ENCODE data around the gene HOOK2. TPM values are rescaled to one million over a fixed set of nuclear protein-coding genes. Genes with fewer than 3 reads are reported as not detected.
"Not testable (repeated sequence)": the region's sequence is repeated elsewhere in the genome, so short reads cannot be mapped to it uniquely, and the experiment has no call there.

The HOOK2 gene
- total and polyA plus RNA-seq, 2 of the 4 experiments (the other 2 are of a cell fraction), result 7.5 to 21.6 TPM

- CTCF ChIA-PET, result interaction anchor here (1.4 kb wide), 1 partner anchor 26 kb away, joined by 3 read pairs; no protein-coding TSS in a partner anchor
- Histone ChIP-seq H3K9me1 (ENCODE audit: insufficient read depth, low read length) (no peaks in the 10 kb centered on the region), H3K27me3 (ENCODE audit: control insufficient read depth, insufficient read depth, low read length) (no peaks in the 10 kb centered on the region), H3K36me3 (ENCODE audit: control insufficient read depth, insufficient read depth, low read length) (no peaks in the 10 kb centered on the region), H3K4me2 (ENCODE audit: low read depth, low read length) (no peak overlapping the region), H2BK20ac (ENCODE audit: low read depth, low read length) (no peak overlapping the region), H3K23ac (ENCODE audit: low read depth, low read length) (no peak overlapping the region), H3K9ac (ENCODE audit: low read depth, low read length) (no peak overlapping the region), H2BK5ac (ENCODE audit: low read depth, low read length, poor library complexity, severe bottlenecking) (no peak overlapping the region), H3K4me3 (ENCODE audit: insufficient read depth, low read depth, low read length) (no peak overlapping the region), H2BK120ac (ENCODE audit: low read depth, low read length) (no peak overlapping the region), H3K18ac (ENCODE audit: low read depth, low read length) (no peak overlapping the region), H4K8ac (ENCODE audit: low read depth in 2 of 2, low read length in 2 of 2) (no peak overlapping the region), H2AK5ac (ENCODE audit: low read depth, low read length) (no peak overlapping the region), H3K79me1 (ENCODE audit: low read depth in 1 of 2, low read length in 2 of 2) (no peaks in the 10 kb centered on the region), H3K14ac (replicated peaks; ENCODE audit: low read depth, low read length) (no peak overlapping the region), H3K9me3 (ENCODE audit: control insufficient read depth, insufficient read depth, low read length) (no peaks in the 10 kb centered on the region), H2AK9ac (replicated peaks; ENCODE audit: low read depth, low read length, poor library complexity) (no peak overlapping the region), H2BK15ac (ENCODE audit: low read depth, low read length) (no peak overlapping the region), H3K4me1 (ENCODE audit: control insufficient read depth, insufficient read depth, low read length) (no peaks in the 10 kb centered on the region), H4K20me1 (ENCODE audit: insufficient read depth, low read length) (no peaks in the 10 kb centered on the region), H2AFZ (replicated peaks; ENCODE audit: low read length, poor library complexity) (no peak overlapping the region), H3K56ac (ENCODE audit: extremely low read depth, insufficient read depth, low read length) (no peak overlapping the region), H3K27ac (ENCODE audit: insufficient read depth, low read length) (no peak overlapping the region), H4K91ac (ENCODE audit: insufficient read depth, low read depth, low read length) (no peak overlapping the region), H3K4ac (ENCODE audit: low read depth, low read length) (no peak overlapping the region), H4K5ac (ENCODE audit: low read depth, low read length) (no peak overlapping the region)
- intact Hi-C loops (cut with micrococcal nuclease), result no loop called here
- DNase-seq, result no peak
- dilution Hi-C loops (cut with HindIII; ENCODE audit: low sequenced_read_pairs, unreplicated experiment), result no loop called here
- ATAC-seq (ENCODE audit: low read depth), result no peak
- in situ Hi-C loops (cut with MboI; ENCODE audit: low sequenced_read_pairs), result no loop called here
- no TSS peak for BruUV-seq (replicated peaks)
- 50% methylated on average over 1 of the region's 2 CpGs; no CpG with 5 or more reads in 1 of the 2 experiments for WGBS, 2 experiments (ENCODE audit: extremely low coverage in 2 of 2, insufficient read length in 1 of 2)
- POLR2A ChIA-PET (ENCODE audit: unreplicated experiment), result no interaction called here
- TF ChIP-seq POLR2A (IDR thresholded peaks at IDR 0.05; ENCODE audit: low read depth, low read length) (no peak), BHLHE40 (IDR thresholded peaks at IDR 0.05; ENCODE audit: low read depth, low read length) (no peak), CEBPB (IDR thresholded peaks at IDR 0.05; ENCODE audit: low read depth, low read length) (no peak), MAFK (IDR thresholded peaks at IDR 0.05; ENCODE audit: low read depth, low read length) (no peak), FOS (IDR thresholded peaks at IDR 0.05; ENCODE audit: low read depth, low read length) (no peak)
These were observed 46.4 kb upstream of the HOOK2 start for GRCh38 chr19:12821761-12822160.

GRCh38 chr19:12817810-12818209 is 42.5 kb upstream of the HOOK2 start:
- H2AFZ ChIP-seq (replicated peaks; ENCODE audit: low read length, poor library complexity); H3K56ac ChIP-seq (ENCODE audit: extremely low read depth, insufficient read depth, low read length); H2AK5ac ChIP-seq (ENCODE audit: low read depth, low read length); H4K5ac ChIP-seq (ENCODE audit: low read depth, low read length); H3K4me3 ChIP-seq (ENCODE audit: insufficient read depth, low read depth, low read length); intact Hi-C loops (cut with micrococcal nuclease); ATAC-seq (ENCODE audit: low read depth); H2BK120ac ChIP-seq (ENCODE audit: low read depth, low read length); in situ Hi-C loops (cut with MboI; ENCODE audit: low sequenced_read_pairs); H3K9ac ChIP-seq (ENCODE audit: low read depth, low read length); H3K27me3 ChIP-seq (ENCODE audit: control insufficient read depth, insufficient read depth, low read length); H2BK20ac ChIP-seq (ENCODE audit: low read depth, low read length); H2BK15ac ChIP-seq (ENCODE audit: low read depth, low read length); H3K79me1 ChIP-seq (ENCODE audit: low read depth in 1 of 2, low read length in 2 of 2); H3K23ac ChIP-seq (ENCODE audit: low read depth, low read length); H3K9me1 ChIP-seq (ENCODE audit: insufficient read depth, low read length); H3K4ac ChIP-seq (ENCODE audit: low read depth, low read length); H4K91ac ChIP-seq (ENCODE audit: insufficient read depth, low read depth, low read length); H4K8ac ChIP-seq (ENCODE audit: low read depth in 2 of 2, low read length in 2 of 2); DNase-seq; H3K18ac ChIP-seq (ENCODE audit: low read depth, low read length); H3K4me2 ChIP-seq (ENCODE audit: low read depth, low read length); H3K9me3 ChIP-seq (ENCODE audit: control insufficient read depth, insufficient read depth, low read length); dilution Hi-C loops (cut with HindIII; ENCODE audit: low sequenced_read_pairs, unreplicated experiment); H3K36me3 ChIP-seq (ENCODE audit: control insufficient read depth, insufficient read depth, low read length); H3K27ac ChIP-seq (ENCODE audit: insufficient read depth, low read length); POLR2A ChIA-PET (ENCODE audit: unreplicated experiment); H2BK5ac ChIP-seq (ENCODE audit: low read depth, low read length, poor library complexity, severe bottlenecking); H2AK9ac ChIP-seq (replicated peaks; ENCODE audit: low read depth, low read length, poor library complexity); H4K20me1 ChIP-seq (ENCODE audit: insufficient read depth, low read length); BruUV-seq (replicated peaks); H3K4me1 ChIP-seq (ENCODE audit: control insufficient read depth, insufficient read depth, low read length); H3K14ac ChIP-seq (replicated peaks; ENCODE audit: low read depth, low read length): not testable (repeated sequence)
- WGBS, 2 experiments (ENCODE audit: extremely low coverage in 2 of 2, insufficient read length in 1 of 2), result 100% methylated on average over 1 of the region's 11 CpGs; no CpG with 5 or more reads in 1 of the 2 experiments
- CTCF ChIA-PET, result interaction anchor here (1.6 kb wide), 1 partner anchor 29 kb away, joined by 4 read pairs; no protein-coding TSS in a partner anchor
